A673 (cell line): ENCODE results near the gene ERP27.

Source experiments
- EZH2 ChIP-seq: fragments of 200-600 bp; sonication (generic); IDR thresholded peaks from 2 replicates; pipeline ENCODE4 v1.6.1; 2017; ENCODE audit warnings: borderline replicate concordance, low read depth, mild to moderate bottlenecking, mixed read lengths, antibody characterized with exemption, low read length; ENCODE audit not compliant: poor library complexity, severe bottlenecking
- TF ChIP-seq, protein P1 (sequence below): fragments of 300-800, 200-600 bp; sonication (generic); conservative IDR thresholded peaks from 2 replicates; pipeline ENCODE4 v1.5.1; 2017; ENCODE audit warnings: low read depth, mild to moderate bottlenecking, antibody characterized with exemption, low read length, moderate library complexity, mixed read lengths

DNA sequence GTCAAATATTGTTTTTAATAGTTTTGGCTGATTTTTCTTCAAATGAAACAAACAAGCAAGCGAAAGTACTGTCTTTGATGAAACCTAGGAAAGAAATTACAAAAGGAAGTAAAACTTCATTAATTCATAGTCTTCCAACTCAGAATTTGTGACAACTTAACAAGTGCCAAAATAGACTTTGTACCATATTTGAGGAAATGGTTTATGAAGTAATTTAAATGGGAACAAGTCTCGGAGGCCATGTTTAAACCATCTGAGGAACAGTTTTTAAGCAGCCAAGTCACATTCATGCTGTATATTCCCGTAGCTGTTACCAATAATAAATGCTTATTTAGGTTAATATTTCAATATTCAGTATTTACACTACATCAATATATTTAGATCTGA is 23.8 kb upstream of the ERP27 start:
- TF ChIP-seq, protein P1, sequence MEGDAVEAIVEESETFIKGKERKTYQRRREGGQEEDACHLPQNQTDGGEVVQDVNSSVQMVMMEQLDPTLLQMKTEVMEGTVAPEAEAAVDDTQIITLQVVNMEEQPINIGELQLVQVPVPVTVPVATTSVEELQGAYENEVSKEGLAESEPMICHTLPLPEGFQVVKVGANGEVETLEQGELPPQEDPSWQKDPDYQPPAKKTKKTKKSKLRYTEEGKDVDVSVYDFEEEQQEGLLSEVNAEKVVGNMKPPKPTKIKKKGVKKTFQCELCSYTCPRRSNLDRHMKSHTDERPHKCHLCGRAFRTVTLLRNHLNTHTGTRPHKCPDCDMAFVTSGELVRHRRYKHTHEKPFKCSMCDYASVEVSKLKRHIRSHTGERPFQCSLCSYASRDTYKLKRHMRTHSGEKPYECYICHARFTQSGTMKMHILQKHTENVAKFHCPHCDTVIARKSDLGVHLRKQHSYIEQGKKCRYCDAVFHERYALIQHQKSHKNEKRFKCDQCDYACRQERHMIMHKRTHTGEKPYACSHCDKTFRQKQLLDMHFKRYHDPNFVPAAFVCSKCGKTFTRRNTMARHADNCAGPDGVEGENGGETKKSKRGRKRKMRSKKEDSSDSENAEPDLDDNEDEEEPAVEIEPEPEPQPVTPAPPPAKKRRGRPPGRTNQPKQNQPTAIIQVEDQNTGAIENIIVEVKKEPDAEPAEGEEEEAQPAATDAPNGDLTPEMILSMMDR, result no peak
- TF ChIP-seq EZH2, result no peak
